HG02571 (cell line): ENCODE measurements around the gene LCLAT1.

Experiments used
- ATAC-seq: cut with Tn5 transposase; IDR thresholded peaks from one replicate; pipeline ENCODE4 v1.9.1; 2021; ENCODE audit warnings: mild to moderate bottlenecking, moderate library complexity; ENCODE audit not compliant: unreplicated experiment

LCLAT1 gene

GRCh38 chr2:30447149-30448045, at the start of gene LCLAT1:
TSS of gene LCLAT1 (plus strand) at chr2:30447246. CDS start at chr2:30525591, 78,345 bp downstream.
- ATAC-seq: peak; percentile 98

- no peak for ATAC-seq
These were observed 48.8 kb upstream of the LCLAT1 start for GRCh38 chr2:30398084-30398873.

GRCh38 chr2:30400151-30400954, 46.7 kb upstream of the LCLAT1 start:
- no peak for ATAC-seq

GRCh38 chr2:30402441-30403182, 44.4 kb upstream of the LCLAT1 start:
- no peak for ATAC-seq

- no peak for ATAC-seq
These were observed 43.3 kb upstream of the LCLAT1 start for GRCh38 chr2:30403592-30404312.

- no peak for ATAC-seq
These were observed 42.5 kb upstream of the LCLAT1 start for GRCh38 chr2:30404319-30405259.

GRCh38 chr2:30405260-30405605, 41.8 kb upstream of the LCLAT1 start:
- no peak for ATAC-seq

- no peak for ATAC-seq
These were observed 40.2 kb upstream of the LCLAT1 start for GRCh38 chr2:30406853-30407252.

- no peak for ATAC-seq
These were observed 38.1 kb upstream of the LCLAT1 start for GRCh38 chr2:30408961-30409387.

GRCh38 chr2:30410217-30410616, 36.8 kb upstream of the LCLAT1 start:
- no peak for ATAC-seq

- no peak for ATAC-seq
These were observed 34.9 kb upstream of the LCLAT1 start for GRCh38 chr2:30412047-30412683.

- no peak for ATAC-seq
These were observed 34.1 kb upstream of the LCLAT1 start for GRCh38 chr2:30412684-30413570.

GRCh38 chr2:30414961-30415360, 32.1 kb upstream of the LCLAT1 start:
- ATAC-seq: no peak

GRCh38 chr2:30417253-30417652, 29.8 kb upstream of the LCLAT1 start:
- no peak for ATAC-seq

- no peak for ATAC-seq
These were observed 25.9 kb upstream of the LCLAT1 start for GRCh38 chr2:30421026-30421603.

- ATAC-seq: no peak
These were observed 25.2 kb upstream of the LCLAT1 start for GRCh38 chr2:30421604-30422443.
